PC-9 (cell line): ENCODE results near the gene DMTF1.

Experiments used
- CTCF ChIP-seq: fragments of 200-600 bp; sonication (generic); conservative IDR thresholded peaks from 2 replicates; pipeline ENCODE4 v1.6.1; 2017; ENCODE audit warnings: mixed run types, antibody characterized with exemption, mild to moderate bottlenecking, moderate library complexity
- EZH2 ChIP-seq: fragments of 200-600 bp; sonication (generic); IDR thresholded peaks from 2 replicates; pipeline ENCODE4 v1.8.0; 2017; ENCODE audit warnings: antibody characterized with exemption, low read depth

GRCh38 chr7:87151729-87152111 lies 533 bp upstream of the DMTF1 start:
- no peak for TF ChIP-seq EZH2
- TF ChIP-seq CTCF: no peak
